Measurements from ENCODE around the gene PATJ. TPM values are rescaled to one million over a fixed set of nuclear protein-coding genes. Genes with fewer than 3 reads are reported as not detected.

The PATJ gene
- polyA plus RNA-seq, 1 of the 3 experiments (the other 2 are of a cell fraction) = 3.0 TPM

DNA sequence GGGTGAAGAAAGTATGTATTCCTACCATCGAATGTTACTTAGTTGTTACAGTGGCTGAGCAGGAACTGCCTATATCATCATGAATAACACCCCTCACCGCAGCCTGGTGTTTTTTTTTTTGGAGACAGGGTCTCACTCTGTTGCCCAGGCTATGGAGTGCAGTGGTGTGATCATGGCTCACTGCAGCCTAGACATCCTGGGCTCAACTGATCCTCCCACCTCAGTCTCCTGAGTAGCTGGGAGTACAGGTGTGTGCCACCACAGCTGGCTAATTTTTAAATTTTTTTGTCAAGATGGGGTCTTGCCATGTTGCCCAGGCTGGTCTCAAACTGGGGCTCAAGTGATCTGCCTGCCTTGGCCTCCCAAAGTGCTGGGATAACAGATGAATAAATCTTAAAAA is 7.3 kb downstream of the PATJ start:
- ChIA-PET CTCF (interaction anchor here (1.3 kb wide), 1 partner anchor 11 kb away, joined by 3 read pairs; no protein-coding TSS in a partner anchor), POLR2A (no interaction called here)
- Histone ChIP-seq H3K9me3 (no peaks in the 10 kb centered on the region), H3F3A (replicated peaks; ENCODE audit: insufficient read depth) (peaks cover 3% of the 10 kb centered on the region), H4K20me1 (ENCODE audit: insufficient read depth) (no peaks in the 10 kb centered on the region), H2AFZ (ENCODE audit: low read depth) (no peak overlapping the region), H3K4me2 (no peak overlapping the region), H3K4me1 (ENCODE audit: control insufficient read depth in 1 of 2, insufficient read depth in 2 of 2, low read depth in 1 of 2, low read length in 1 of 2) (peaks cover 0 to 5% of the 10 kb centered on the region in 2 experiments; a peak in 1 of 4 replicates), H3K4me3 (ENCODE audit: low read depth in 2 of 2, low read length in 1 of 2) (no peak overlapping the region), H3K27ac (ENCODE audit: low read depth in 2 of 2, low read length in 1 of 2) (no peak overlapping the region), H3K9ac (no peak overlapping the region), H3K9me2 (no peaks in the 10 kb centered on the region), H3K79me2 (ENCODE audit: insufficient read depth) (peaks cover 3% of the 10 kb centered on the region), H3K27me3 (ENCODE audit: insufficient read depth) (no peaks in the 10 kb centered on the region), H3K36me3 (replicated peaks in 1 of 2; ENCODE audit: control insufficient read depth in 1 of 2, insufficient read depth in 2 of 2, low read length in 1 of 2) (no peaks in the 10 kb centered on the region)
- no peak for TF ChIP-seq GATA2 (CRISPR knock-in tag; IDR thresholded peaks at IDR 0.05)
- no peak for TF ChIP-seq MEF2A (IDR thresholded peaks at IDR 0.05; ENCODE audit: borderline replicate concordance, low read depth)
- TF ChIP-seq, protein P1, sequence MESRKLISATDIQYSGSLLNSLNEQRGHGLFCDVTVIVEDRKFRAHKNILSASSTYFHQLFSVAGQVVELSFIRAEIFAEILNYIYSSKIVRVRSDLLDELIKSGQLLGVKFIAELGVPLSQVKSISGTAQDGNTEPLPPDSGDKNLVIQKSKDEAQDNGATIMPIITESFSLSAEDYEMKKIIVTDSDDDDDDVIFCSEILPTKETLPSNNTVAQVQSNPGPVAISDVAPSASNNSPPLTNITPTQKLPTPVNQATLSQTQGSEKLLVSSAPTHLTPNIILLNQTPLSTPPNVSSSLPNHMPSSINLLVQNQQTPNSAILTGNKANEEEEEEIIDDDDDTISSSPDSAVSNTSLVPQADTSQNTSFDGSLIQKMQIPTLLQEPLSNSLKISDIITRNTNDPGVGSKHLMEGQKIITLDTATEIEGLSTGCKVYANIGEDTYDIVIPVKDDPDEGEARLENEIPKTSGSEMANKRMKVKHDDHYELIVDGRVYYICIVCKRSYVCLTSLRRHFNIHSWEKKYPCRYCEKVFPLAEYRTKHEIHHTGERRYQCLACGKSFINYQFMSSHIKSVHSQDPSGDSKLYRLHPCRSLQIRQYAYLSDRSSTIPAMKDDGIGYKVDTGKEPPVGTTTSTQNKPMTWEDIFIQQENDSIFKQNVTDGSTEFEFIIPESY (IDR thresholded peaks at IDR 0.05; ENCODE audit: borderline replicate concordance, low read depth) = no peak
- no peak for TF ChIP-seq POLR2AphosphoS5 (IDR thresholded peaks at IDR 0.05; ENCODE audit: low read depth, low read length)
- TF ChIP-seq, protein P2, sequence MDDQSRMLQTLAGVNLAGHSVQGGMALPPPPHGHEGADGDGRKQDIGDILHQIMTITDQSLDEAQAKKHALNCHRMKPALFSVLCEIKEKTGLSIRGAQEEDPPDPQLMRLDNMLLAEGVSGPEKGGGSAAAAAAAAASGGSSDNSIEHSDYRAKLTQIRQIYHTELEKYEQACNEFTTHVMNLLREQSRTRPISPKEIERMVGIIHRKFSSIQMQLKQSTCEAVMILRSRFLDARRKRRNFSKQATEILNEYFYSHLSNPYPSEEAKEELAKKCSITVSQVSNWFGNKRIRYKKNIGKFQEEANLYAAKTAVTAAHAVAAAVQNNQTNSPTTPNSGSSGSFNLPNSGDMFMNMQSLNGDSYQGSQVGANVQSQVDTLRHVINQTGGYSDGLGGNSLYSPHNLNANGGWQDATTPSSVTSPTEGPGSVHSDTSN (IDR thresholded peaks at IDR 0.05) = no peak
- 86% methylated on average over 2 of the region's 2 CpGs for WGBS (ENCODE audit: low lambda C conversion rate)
- DNase-seq = no peak

DNA sequence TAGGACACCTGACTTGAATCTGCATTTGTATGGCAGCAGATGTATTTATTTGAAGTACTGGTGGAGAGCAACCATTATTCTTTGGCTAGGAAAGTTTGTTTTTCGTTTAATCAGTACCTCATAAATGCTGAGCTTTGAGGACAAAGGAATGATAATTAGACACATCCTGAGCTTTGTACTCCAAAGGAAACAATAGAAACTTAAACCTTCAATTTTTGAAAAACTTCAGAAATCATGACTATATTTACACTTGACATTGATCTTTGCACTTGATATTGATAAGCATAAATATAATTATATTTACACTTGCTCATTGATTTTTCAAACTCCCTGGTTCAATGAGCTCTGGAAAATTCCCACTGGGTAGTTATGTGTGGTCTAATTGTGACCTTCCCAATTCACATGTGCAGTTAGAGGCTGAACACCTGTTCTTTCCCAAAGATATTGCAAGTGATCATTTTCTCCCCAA is 10.7 kb downstream of the PATJ start:
- 67% methylated on average over 1 of the region's 1 CpG for WGBS (ENCODE audit: low lambda C conversion rate)
- CTCF ChIA-PET = interaction anchor here (0.6 kb wide), 1 partner anchor 422 kb away, joined by 3 read pairs; no protein-coding TSS in a partner anchor
- H4K20me1 ChIP-seq (ENCODE audit: insufficient read depth) = no peaks in the 10 kb centered on the region
- H3K9ac ChIP-seq = no peak overlapping the region
- H3K4me1 ChIP-seq (ENCODE audit: control insufficient read depth in 1 of 2, insufficient read depth in 2 of 2, low read depth in 1 of 2, low read length in 1 of 2) = no peaks in the 10 kb centered on the region; a peak in 1 of 4 replicates
- H3F3A ChIP-seq (replicated peaks; ENCODE audit: insufficient read depth) = peaks cover 3% of the 10 kb centered on the region
- no peaks in the 10 kb centered on the region for H3K9me2 ChIP-seq
- no peaks in the 10 kb centered on the region for H3K36me3 ChIP-seq (replicated peaks in 1 of 2; ENCODE audit: control insufficient read depth in 1 of 2, insufficient read depth in 2 of 2, low read length in 1 of 2)
- DNase-seq = no peak
- TF ChIP-seq GABPA (IDR thresholded peaks at IDR 0.05; ENCODE audit: low read depth) (no peak), MEF2A (IDR thresholded peaks at IDR 0.05; ENCODE audit: borderline replicate concordance, low read depth) (no peak), TCF12 (IDR thresholded peaks at IDR 0.05) (no peak)
- POLR2A ChIA-PET = no interaction called here
- no peak overlapping the region for H2AFZ ChIP-seq (ENCODE audit: low read depth)
- H3K4me3 ChIP-seq (ENCODE audit: low read depth in 2 of 2, low read length in 1 of 2) = no peak overlapping the region
- H3K9me3 ChIP-seq = no peaks in the 10 kb centered on the region
- no peaks in the 10 kb centered on the region; the same call in 1 of the 2 replicates for H3K79me2 ChIP-seq (ENCODE audit: insufficient read depth)
- H3K4me2 ChIP-seq = no peak overlapping the region
- H3K27me3 ChIP-seq (ENCODE audit: insufficient read depth) = no peaks in the 10 kb centered on the region
- no peak overlapping the region for H3K27ac ChIP-seq (ENCODE audit: low read depth in 2 of 2, low read length in 1 of 2)

DNA sequence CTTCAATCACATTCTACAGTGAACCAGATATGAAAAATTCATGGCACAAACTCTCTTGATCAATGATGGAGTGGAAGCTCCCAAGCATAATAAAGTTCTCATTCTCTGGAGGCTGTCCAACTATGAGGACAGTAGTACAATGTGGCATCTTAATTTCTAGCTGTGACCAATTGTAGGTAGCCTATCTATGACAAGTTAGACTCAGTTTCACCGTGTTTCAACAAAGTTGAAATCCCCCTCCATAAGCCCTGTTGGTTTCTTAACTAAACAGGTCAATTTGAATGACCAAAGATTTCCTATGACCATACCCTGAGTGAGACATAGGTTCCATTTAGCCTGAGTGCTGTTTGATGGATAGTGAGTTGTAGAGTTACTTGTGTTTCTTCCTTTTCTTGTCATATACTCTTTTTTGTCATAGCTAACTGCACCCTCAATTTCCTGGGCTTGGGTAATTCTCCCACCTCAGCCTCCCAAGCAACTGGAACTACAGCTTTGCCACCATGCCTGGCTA is 11.8 kb downstream of the PATJ start:
- no peaks in the 10 kb centered on the region for H3K36me3 ChIP-seq (replicated peaks in 1 of 2; ENCODE audit: control insufficient read depth in 1 of 2, insufficient read depth in 2 of 2, low read length in 1 of 2)
- ChIA-PET CTCF (no interaction called here), POLR2A (no interaction called here)
- no peak for TF ChIP-seq EZH2phosphoT487 (IDR thresholded peaks at IDR 0.05; ENCODE audit: borderline replicate concordance, low read depth)
- no peak for DNase-seq
- WGBS (ENCODE audit: low lambda C conversion rate) = 91% methylated on average over 1 of the region's 1 CpG
- peaks cover 3% of the 10 kb centered on the region for H3F3A ChIP-seq (replicated peaks; ENCODE audit: insufficient read depth)
- H2AFZ ChIP-seq (ENCODE audit: low read depth) = no peak overlapping the region
- H3K9ac ChIP-seq = no peak overlapping the region
- no peaks in the 10 kb centered on the region for H3K9me3 ChIP-seq
- no peaks in the 10 kb centered on the region for H4K20me1 ChIP-seq (ENCODE audit: insufficient read depth)
- H3K9me2 ChIP-seq = no peaks in the 10 kb centered on the region
- no peak overlapping the region for H3K27ac ChIP-seq (ENCODE audit: low read depth in 2 of 2, low read length in 1 of 2)
- no peak overlapping the region for H3K4me3 ChIP-seq (ENCODE audit: low read depth in 2 of 2, low read length in 1 of 2)
- no peaks in the 10 kb centered on the region; the same call in 1 of the 2 replicates for H3K79me2 ChIP-seq (ENCODE audit: insufficient read depth)
- no peak overlapping the region for H3K4me2 ChIP-seq
- H3K4me1 ChIP-seq (ENCODE audit: control insufficient read depth in 1 of 2, insufficient read depth in 2 of 2, low read depth in 1 of 2, low read length in 1 of 2) = no peaks in the 10 kb centered on the region; a peak in 2 of 4 replicates
- no peaks in the 10 kb centered on the region for H3K27me3 ChIP-seq (ENCODE audit: insufficient read depth)

Measured in SK-N-SH (cell line).